ENCODE data around the gene COL23A1.
"Not testable (repeated sequence)": the region's sequence is repeated elsewhere in the genome, so short reads cannot be mapped to it uniquely, and the experiment has no call there.

Gene COL23A1

DNA sequence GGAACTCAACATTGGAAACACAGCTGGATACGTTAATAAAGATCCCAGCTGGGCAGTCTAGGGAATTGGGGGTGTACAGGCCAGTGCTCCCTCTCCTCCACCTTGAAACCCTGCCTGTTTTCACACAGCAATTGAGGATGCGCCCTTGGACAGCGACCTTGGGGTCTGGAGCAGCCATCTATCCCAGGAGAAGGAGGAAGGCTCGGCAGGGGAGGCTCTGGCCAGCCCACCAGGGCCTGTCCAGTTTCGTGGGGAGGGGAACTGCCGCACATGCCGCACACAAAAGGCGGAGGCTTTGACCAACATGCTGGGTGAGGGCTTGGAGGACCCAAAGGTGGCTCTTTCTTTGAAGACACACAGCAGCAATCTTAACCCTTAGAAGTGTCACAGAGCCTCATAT is 1.4 kb downstream of the COL23A1 start:
- no peak for DNase-seq (ENCODE audit: low spot score)

DNA sequence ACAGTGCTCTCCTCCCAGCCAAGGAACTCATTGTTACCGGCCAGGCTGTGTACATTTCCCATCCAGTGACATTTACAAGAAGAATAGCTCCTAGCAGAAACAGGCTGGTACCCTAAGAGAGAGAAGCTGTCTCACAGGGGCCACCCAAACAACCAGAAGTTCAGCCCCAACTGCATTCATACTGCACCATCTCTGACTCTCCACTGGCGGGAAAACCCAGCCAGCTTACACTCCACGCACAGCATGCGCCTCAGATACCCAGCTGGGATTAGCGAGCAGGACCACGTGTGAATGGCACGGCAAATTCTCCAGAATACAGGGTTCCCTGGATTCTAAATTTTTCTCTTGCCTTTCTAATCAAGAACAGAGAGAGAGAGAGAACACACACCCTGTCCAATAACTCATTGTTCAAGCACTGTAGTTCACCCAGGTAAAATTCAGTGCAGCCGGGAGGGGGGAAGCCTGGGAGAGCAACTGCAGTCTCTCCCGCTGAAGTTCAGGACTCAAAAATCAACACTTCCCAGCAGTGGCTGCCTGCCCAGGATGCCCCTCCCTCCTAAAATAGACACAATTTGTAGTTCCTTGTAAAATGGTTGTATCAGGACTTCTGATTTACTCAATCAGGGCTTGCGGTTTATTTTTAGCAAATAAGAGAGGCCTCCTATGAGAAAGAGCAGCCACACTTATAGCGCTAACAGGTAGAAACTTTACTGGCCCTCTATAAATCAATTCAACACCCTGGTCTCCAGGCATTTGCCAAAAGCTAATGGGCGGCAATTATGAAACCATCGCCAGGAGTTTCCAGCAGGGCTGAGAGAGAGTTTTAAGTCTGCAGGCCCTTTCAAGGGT is 2.2 kb downstream of the COL23A1 start:
- no peak for DNase-seq (ENCODE audit: low spot score)

DNA sequence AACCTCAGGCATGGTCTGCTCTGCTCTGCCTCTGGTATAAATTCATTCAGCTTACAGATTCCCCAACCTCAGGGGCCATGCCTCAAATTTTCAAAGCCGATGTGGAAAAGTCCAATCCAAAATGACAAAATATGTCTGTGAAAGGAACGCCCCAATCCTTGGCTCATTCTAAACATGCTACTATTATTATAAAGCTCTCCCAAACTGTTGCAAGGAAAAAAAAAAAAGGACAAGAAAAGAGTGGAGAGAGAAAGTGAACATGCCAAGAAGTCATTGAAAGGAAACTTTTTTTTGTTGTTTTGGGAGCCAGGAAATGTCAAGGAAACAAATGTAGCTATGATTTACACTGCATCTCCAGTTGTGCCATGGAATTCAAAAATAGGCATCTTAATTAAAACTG is 3.8 kb downstream of the COL23A1 start:
- no peak for DNase-seq (ENCODE audit: low spot score)

DNA sequence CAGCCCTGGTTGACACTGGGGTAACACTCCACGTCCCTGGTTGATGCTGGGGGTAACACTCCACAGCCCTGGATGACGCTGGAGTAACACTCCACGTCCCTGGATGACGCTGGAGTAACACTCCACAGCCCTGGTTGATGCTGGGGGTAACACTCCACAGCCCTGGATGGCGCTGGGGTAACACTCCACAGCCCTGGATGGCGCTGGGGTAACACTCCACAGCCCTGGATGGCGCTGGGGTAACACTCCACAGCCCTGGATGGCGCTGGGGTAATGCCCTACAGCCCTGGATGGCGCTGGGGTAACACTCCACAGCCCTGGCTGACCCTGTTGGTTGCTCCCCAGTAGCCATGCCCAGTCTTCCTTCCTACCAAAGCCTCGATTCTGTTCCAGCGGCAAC is 4.8 kb downstream of the COL23A1 start:
- DNase-seq (ENCODE audit: low spot score), result not testable (repeated sequence)

GRCh38 chr5:178583279-178583678 is 6.9 kb downstream of the COL23A1 start:
- no peak for DNase-seq (ENCODE audit: low spot score)

GRCh38 chr5:178582291-178582690 is 7.9 kb downstream of the COL23A1 start:
- DNase-seq (ENCODE audit: low spot score), result no peak

- DNase-seq (ENCODE audit: low spot score), result no peak
Observed at GRCh38 chr5:178581621-178582020, 8.6 kb downstream of the COL23A1 start.

- DNase-seq (ENCODE audit: low spot score), result no peak
Observed at GRCh38 chr5:178580271-178580955, 9.8 kb downstream of the COL23A1 start.

- DNase-seq (ENCODE audit: low spot score), result no peak
Observed at GRCh38 chr5:178577944-178578343, 12.2 kb downstream of the COL23A1 start.

- no peak for DNase-seq (ENCODE audit: low spot score)
Observed at GRCh38 chr5:178577376-178577839, 12.8 kb downstream of the COL23A1 start.

DNA sequence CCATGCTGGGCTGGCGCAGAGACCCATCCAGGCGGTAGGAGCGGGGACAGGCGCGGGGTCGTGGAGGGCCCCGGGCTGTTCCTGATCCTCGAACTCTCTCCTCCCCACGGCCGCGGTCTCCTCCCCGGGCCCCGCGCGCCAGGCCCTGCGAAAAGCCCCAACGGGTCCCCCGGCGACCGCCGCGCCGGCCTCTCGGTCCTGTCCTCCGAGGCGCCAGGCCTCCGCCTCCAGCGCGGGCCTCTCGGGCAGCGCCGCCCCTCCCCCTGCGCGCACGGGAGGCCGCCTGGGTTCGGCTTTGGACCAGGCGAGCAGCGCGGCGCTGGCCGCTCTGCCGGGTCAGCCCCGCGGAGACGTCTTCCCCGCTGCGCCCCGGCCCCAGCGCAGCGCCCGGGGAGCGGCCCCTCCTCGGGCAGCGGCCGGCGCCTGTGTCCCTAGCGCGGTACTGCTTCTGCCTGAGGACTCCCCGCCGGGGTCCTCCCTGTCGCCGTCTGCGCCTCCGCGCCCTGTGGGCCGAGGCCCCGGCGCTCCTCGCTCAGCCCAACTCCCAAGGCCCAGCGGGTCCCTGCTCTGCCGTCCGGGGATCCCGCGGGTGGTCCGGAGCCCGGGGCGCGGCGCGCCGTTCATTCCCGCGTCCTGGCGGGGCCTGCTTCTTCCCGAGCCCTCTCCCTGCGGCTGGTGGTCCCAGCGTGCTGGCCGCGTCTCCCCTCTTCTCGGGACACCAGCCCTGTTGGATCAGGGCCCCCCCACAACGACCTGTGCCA is 13.4 kb downstream of the COL23A1 start:
- no peak for DNase-seq (ENCODE audit: low spot score)

DNA sequence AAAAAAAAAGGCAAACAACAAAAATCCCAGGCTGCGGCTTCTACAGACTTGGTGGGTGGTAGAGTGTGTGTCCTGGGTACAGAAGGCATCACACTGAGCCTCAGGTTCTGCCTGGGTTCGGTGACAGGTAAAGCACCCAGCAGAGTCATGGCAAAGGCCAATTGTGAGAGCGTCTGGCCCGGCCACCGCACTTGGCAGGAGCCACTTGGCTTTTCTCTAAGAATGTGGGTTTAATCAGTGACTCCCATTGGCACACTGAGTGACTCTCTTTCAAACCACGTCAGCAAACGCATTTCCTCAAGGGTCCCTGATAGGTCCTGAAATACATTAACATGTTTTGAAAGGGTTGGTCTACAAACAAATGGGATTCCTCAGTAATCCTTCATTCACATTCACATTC is 17.0 kb downstream of the COL23A1 start:
- no peak for DNase-seq (ENCODE audit: low spot score)

DNA sequence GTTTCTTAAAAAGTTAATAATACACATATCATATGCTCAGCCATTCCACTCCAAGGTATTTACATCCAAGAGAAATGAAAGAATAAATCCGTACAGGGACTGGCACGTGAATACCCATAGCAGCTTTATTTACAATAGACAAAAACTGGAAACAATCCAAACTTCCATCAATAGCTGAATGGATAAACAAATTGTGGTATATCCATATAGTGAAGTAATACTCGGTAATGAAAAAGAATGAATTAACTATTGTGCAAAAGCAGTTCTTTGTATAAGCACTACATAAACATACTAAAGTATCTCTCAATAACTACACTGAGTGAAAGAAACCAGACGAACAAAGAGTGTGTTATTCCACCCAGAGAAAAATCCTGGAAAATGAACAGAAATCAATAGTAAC is 17.6 kb downstream of the COL23A1 start:
- no peak for DNase-seq (ENCODE audit: low spot score)

GRCh38 chr5:178569485-178569884 is 20.7 kb downstream of the COL23A1 start:
- no peak for DNase-seq (ENCODE audit: low spot score)

GRCh38 chr5:178564811-178565550 is 25.2 kb downstream of the COL23A1 start:
- DNase-seq (ENCODE audit: low spot score), result no peak

- DNase-seq (ENCODE audit: low spot score), result no peak
Observed at GRCh38 chr5:178564397-178564796, 25.8 kb downstream of the COL23A1 start.

DNA sequence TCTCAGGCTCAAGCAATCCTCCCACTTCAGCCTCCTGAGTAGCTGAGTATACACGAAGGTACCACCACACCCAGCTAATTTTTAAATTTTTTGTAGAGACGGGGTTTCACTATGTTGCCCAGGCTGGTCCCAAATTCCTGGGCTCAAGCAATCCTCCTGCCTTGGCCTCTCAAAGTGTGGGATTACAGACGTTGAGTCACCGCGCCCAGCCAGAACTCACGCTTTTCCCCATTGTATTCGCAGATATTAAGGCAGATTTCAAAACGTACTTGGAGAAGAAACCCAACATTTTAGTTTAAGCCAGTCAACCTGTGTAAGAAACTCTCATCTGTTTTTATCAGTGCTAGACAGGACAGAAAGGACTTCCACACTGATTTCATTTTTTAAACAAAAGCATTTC is 26.6 kb downstream of the COL23A1 start:
- DNase-seq (ENCODE audit: low spot score), result no peak

DNA sequence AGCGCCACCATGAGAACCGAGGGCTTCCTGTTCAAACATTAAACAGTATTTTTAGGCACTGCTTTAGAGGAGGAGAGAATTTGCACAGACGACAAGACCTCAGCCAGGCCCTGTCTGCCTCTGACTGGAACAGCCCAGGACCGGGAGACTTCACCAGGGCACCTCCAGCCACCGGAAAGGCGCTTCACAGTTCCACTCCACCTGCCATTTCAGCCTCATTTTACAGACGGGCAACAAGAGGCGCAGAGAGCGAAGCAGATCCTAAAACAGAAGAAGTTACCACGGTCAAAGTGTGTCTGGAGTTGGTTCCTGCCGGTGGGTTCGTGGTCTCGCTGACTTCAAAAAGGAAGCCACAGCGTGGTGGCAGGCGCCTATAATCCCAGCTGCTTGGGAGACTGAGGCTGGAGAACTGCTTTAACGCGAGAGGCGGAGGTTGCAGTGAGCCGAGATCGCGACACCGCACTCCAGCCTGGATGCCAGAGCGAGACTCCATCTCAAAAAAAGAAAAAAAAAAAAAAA is 28.4 kb downstream of the COL23A1 start:
- no peak for DNase-seq (ENCODE audit: low spot score)

- no peak for DNase-seq (ENCODE audit: low spot score)
Observed at GRCh38 chr5:178560911-178561310, 29.3 kb downstream of the COL23A1 start.

DNA sequence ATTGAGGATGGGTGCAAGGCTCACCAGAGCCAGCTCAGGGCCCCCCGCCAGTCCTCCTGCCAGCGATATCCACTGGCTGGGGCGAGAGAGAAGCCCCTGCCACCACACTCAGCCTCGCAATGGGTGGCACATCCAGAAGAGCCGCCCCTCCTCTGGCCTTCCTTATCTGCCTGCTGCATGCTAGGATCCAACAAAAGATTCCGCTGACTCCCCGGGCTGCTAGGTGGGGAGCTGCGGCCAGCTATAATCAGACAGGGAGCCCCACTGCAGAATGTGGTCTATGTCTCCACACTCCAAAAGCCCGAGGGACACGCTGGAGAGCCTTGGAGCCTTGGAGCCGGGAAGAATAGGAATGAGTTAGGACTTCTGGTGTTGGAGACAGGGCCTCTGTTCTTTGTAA is 32.8 kb downstream of the COL23A1 start:
- DNase-seq (ENCODE audit: low spot score), result no peak

GRCh38 chr5:178555771-178556211 is 34.4 kb downstream of the COL23A1 start:
- no peak for DNase-seq (ENCODE audit: low spot score)

DNA sequence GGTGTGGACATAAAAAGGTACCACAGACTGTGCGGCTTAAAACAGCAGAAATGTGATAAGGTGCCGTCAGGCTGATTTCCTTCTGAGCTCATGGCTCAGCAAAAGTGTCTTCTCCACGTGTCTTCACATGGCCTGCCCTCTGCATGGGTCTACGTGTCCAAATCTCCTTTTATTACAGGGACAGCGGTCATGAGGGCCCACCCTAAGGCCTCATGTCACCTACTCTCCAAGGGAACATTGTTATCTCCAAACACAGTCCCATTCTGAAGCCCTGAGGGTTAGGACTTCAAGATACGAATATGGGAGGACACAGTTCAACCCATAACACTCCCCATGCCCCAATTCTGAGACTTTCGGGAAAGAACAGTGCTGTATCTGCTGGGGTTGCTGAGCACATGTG is 35.2 kb downstream of the COL23A1 start:
- no peak for DNase-seq (ENCODE audit: low spot score)

Measured in HuH-7.5 (cell line).